ENCODE measurements around the gene ZSWIM6. TPM values are rescaled to one million over a fixed set of nuclear protein-coding genes. Genes with fewer than 3 reads are reported as not detected.

The ZSWIM6 gene
- total RNA-seq, 1 donor: 6.9 TPM

GRCh38 chr5:61441742-61442141 is 109.7 kb downstream of the ZSWIM6 start:
- H3K4me3 ChIP-seq (ENCODE audit: low read depth, low read length): no peak overlapping the region
- DNase-seq (ENCODE audit: low read depth): no peak
- TF ChIP-seq CTCF (IDR thresholded peaks at IDR 0.05; ENCODE audit: insufficient read depth, low read length): no peak

- DNase-seq (ENCODE audit: low read depth): no peak
- TF ChIP-seq CTCF (IDR thresholded peaks at IDR 0.05; ENCODE audit: insufficient read depth, low read length): no peak
Observed at GRCh38 chr5:61447780-61448495, 115.9 kb downstream of the ZSWIM6 start.

GRCh38 chr5:61449804-61450492 is 117.9 kb downstream of the ZSWIM6 start:
- no peak for TF ChIP-seq CTCF (IDR thresholded peaks at IDR 0.05; ENCODE audit: insufficient read depth, low read length)
- H3K4me3 ChIP-seq (ENCODE audit: low read depth, low read length): peak overlapping the region; percentile 11
- DNase-seq (ENCODE audit: low read depth): peak; percentile 94

More at GRCh38 chr5:61447780-61448495, 115.9 kb downstream of the ZSWIM6 start:
- no peak overlapping the region for H3K4me3 ChIP-seq (ENCODE audit: low read depth, low read length)

GRCh38 chr5:61450493-61451279 is 118.6 kb downstream of the ZSWIM6 start:
- H3K4me3 ChIP-seq (ENCODE audit: low read depth, low read length): no peak overlapping the region
- no peak for TF ChIP-seq CTCF (IDR thresholded peaks at IDR 0.05; ENCODE audit: insufficient read depth, low read length)
- peak; percentile 88 for DNase-seq (ENCODE audit: low read depth)

GRCh38 chr5:61455179-61456006 is 123.3 kb downstream of the ZSWIM6 start:
- TF ChIP-seq CTCF (IDR thresholded peaks at IDR 0.05; ENCODE audit: insufficient read depth, low read length): no peak
- no peak for DNase-seq (ENCODE audit: low read depth)

GRCh38 chr5:61460471-61460870 is 128.4 kb downstream of the ZSWIM6 start:
- DNase-seq (ENCODE audit: low read depth): no peak
- no peak overlapping the region for H3K4me3 ChIP-seq (ENCODE audit: low read depth, low read length)
- no peak for TF ChIP-seq CTCF (IDR thresholded peaks at IDR 0.05; ENCODE audit: insufficient read depth, low read length)

More at GRCh38 chr5:61455179-61456006, 123.3 kb downstream of the ZSWIM6 start:
- H3K4me3 ChIP-seq (ENCODE audit: low read depth, low read length): no peak overlapping the region
